GM21737 (cell line): ENCODE data around the gene SET.

Experiments used
- ATAC-seq: cut with Tn5 transposase; IDR thresholded peaks from one replicate; pipeline ENCODE4 v1.9.1; 2021; ENCODE audit warnings: mild to moderate bottlenecking, moderate library complexity; ENCODE audit not compliant: unreplicated experiment

SET gene

GRCh38 chr9:128728298-128728697 is 39.3 kb downstream of the SET start:
- no peak for ATAC-seq

GRCh38 chr9:128729302-128729701 is 40.3 kb downstream of the SET start:
- no peak for ATAC-seq

- ATAC-seq = no peak
These were observed 40.9 kb downstream of the SET start for GRCh38 chr9:128729766-128730517.

- ATAC-seq = no peak
These were observed 42.1 kb downstream of the SET start for GRCh38 chr9:128731093-128731492.

- ATAC-seq = no peak
These were observed 42.7 kb downstream of the SET start for GRCh38 chr9:128731691-128732090.

DNA sequence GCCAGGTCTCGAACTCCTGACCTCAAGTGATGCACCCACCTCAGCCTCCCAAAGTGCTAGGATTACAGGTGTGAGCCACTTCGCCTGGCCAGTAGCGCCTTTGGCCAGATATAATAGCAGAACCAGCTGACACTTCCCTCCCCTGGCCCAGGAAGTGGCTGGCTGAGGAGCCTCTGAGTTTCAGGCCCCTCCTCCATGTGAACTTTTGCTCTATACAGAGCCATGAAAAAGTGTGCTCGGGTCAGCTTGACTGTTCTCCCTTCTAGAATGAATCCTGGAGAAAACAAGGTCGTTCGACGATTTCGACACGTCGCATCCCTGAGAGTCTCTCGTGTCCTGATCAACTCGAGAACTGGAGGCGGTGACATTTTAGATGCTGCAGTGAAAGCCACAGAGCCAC is 43.6 kb downstream of the SET start:
- no peak for ATAC-seq

GRCh38 chr9:128733256-128733655 is 44.2 kb downstream of the SET start:
- ATAC-seq = no peak

GRCh38 chr9:128735373-128735772 is 46.4 kb downstream of the SET start:
- ATAC-seq = no peak

GRCh38 chr9:128742401-128742800 is 53.4 kb downstream of the SET start:
- ATAC-seq = no peak

GRCh38 chr9:128743421-128743820 is 54.4 kb downstream of the SET start:
- ATAC-seq = no peak
